ENCODE data around the gene NOVA2.

DNA sequence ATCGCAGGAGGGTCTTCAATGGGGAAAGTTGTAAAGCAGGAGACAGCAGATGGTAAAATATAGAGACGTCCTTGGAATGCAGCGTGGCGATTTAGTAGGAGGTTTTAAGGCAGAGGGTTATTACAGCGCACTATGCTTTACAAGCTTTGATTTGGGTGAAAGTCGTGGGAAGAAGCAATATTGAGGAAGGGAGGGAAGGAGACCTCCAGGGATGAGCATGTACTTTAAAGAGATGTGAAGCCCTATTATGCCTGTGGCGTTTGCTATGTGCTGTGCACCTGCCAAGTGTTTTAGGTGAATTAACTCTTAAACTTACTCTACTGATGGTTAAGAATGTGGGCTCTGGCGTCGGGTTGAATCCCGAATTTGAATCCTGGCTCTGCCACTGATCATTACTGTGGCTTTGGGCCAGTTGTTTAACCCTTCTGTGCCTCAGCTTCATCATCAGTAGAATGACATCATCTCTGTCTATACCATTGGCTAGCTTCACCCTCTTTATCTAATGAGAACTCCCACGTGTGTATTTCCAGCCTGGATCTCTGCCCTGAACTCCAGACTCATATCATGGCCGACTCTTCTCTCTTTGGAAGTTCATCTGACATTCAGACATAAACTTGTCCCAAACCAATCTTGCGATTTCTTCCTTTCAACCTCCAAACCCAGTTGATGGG lies 22.2 kb upstream of the NOVA2 start:
- TF ChIP-seq CTCF (IDR thresholded peaks at IDR 0.05) (no peak), POLR2AphosphoS5 (IDR thresholded peaks at IDR 0.05) (no peak)
